ENCODE results near the gene RALGAPA2.

RALGAPA2 gene

DNA sequence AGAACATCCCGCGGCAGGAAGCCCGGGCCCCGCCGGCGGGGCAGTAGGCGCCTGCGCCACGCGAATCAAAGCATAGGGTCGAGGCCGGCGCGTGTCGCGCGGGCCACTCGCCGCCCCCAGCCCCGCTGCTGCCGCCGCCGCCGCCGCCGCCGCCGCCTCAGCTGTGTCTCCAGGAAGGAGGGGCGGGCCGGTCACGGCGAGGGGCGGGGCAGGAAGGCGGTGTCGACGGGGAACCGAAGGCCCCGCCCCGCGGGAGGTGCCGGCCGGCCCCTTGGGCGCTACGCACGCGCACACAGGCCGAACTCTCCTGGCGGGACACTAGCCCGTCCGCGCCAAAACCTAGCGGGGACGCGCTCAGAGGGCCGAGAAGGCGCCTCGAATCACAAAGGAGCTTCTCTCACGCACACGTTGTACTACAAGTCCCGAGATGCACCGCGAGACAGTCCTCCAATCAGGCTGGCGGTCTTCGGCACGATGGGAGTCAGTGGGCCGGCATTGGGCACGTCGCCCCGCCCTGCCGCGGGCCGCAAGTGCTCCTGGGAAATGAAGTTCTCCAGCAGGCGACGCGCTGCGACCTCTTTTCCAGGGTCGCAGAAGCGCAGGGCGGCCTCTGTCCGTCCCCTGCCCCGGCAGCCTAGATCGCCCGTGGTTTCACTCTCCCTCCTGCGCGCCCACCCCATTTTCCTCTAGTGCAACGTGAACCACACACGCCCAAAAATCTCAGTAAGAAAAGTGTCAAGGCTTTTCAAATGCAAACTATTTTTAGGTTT, at the start of gene RALGAPA2:
Gene RALGAPA2 (minus strand): TSS at position 171 of the 770 bp plus-strand sequence. CDS start 164 bp downstream, at position 7.
- DNase-seq (ENCODE audit: low read depth) = peak; percentile 94

DNA sequence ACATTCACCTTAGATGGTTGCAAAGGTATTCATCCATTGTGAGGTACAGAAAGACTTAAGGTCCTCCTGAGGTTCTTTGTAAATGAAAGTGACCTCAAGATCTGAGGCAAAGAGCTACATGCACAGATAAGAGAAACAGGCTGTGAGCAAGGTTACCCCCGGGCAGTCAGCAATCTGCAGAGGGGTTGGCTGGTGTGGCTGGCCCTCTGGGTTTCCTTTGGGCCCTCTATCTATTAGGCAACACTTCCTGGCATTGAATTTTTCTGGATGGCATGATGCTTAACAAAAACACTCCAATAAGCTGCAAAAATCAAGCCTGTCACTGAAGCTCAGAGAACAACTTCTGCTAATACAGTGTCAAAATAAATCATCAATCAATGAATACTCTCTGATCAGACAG, 48.9 kb upstream of the RALGAPA2 start:
- DNase-seq (ENCODE audit: low read depth) = no peak

DNA sequence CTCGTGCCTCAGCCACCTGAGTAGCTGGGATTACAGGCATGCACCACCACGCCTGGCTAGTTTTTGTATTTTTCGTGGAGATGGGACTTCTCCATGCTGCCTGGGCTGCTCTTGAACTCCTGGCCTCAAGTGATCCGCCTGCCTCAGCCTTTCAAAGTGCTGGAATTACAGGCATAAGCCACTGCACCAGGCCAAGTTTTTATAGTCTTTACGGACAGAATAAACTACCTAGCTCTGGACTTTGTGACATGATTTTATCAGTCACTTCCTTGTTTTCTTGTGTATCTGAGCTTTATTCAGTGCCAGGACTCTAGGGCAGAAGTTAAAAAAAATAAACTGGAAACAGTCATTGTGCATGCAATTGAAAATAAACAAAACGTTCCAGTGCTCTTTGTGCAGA, 46.7 kb upstream of the RALGAPA2 start:
- DNase-seq (ENCODE audit: low read depth) = no peak

DNA sequence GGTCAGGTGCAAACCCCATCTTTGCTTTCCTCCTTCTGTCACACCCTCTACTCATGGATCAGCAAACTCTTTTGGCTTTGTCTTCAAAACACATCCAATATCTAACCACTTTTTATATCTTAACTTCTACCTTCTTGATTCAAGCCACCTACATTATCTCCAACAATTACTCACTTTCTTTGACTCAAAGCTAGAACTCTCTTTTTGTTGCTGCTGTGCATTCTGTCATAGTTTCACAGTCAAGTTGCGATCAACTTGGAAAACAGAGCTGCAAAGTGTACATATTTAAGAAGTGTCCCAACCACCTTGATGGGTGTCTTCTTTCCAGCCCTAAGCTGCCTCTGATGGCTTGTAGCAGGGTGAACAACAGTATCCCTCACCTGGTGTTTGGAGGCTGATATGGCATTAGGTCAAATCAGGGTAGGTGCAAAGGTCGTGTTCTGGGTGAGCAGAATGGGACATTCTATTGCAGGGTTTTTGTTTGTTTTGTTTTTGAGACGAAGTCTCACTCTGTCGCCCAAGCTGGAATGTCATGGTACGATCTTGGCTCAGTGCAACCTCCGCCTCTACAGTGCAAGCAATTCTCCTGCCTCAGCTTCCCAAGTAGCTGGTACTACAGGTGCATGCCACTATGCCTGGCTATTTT, 43.4 kb upstream of the RALGAPA2 start:
- DNase-seq (ENCODE audit: low read depth) = no peak

DNA sequence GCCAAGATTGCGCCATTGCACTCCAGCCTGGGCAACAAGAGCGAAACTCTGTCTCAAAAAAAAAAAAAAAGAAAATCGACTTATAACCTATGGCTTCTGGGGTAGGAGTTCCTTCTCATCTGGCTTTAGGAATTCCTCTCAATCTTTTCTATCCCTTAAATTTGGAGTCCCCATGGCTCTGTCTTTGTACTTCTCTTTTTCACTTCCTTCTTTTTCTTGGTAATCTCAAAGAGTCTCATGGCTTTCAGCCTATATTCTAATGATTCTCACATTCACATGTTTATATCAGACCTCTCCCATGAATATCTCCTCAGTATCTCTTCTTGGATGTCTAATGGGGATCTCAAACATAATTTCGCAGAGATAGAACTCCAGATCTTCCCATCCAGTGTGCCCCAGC, 42.8 kb upstream of the RALGAPA2 start:
- DNase-seq (ENCODE audit: low read depth) = no peak

DNA sequence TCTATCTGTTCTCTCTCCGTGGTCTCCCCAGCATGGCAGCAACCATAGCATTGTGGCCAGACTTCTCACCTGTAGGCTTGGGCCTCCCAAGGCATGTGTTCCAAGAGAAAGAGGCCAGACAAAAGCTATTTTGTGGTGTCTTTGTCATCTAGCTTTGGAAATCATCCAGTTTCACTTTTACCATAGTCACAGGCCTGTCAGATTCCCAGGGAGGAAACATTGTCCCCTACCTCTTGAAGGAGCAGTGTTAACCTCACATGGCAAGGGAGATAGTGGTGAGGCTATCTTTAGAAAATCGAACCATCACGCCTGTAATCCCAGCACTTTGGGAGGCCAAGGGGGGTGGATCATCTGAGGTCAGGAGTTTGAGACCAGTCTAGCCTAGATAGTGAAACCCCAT, 42.3 kb upstream of the RALGAPA2 start:
- DNase-seq (ENCODE audit: low read depth) = no peak

DNA sequence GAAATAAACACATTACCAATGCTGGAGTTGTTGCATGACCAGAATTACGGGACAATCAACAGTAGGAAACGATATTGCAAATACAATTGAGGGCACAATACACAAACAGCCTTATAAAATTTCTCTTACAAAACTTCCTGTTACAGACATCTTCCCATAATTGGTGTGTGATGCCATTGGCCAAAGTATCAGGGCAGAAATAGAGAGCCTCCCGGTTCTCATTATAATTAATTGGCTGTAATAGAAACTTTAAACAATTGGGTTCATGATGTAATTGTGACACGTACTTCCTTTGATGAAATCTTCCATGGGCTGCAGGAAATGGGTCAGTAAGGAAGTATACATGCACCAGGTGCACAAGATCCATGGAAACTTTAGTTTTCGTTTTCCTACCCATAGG, 40.3 kb upstream of the RALGAPA2 start:
- no peak for DNase-seq (ENCODE audit: low read depth)

DNA sequence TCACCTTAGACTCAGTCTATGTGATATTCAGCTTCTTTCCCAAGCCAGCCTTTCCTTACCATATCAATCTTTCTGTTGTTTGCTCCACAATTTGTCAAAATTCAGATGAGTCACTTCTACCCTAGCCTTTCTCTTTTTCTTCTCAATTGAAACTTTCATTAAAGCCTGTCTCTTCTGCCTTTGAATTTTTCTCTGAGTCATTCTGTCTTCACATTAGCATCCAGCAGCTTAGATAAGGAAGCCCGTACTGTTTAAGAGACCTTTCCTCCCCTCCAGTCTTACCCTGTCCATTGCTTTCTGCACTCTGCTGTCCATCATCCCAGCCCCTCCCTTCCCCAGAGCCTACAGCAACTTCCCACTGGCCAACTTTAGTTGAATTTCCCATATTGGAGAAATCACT, 34.9 kb upstream of the RALGAPA2 start:
- no peak for DNase-seq (ENCODE audit: low read depth)

DNA sequence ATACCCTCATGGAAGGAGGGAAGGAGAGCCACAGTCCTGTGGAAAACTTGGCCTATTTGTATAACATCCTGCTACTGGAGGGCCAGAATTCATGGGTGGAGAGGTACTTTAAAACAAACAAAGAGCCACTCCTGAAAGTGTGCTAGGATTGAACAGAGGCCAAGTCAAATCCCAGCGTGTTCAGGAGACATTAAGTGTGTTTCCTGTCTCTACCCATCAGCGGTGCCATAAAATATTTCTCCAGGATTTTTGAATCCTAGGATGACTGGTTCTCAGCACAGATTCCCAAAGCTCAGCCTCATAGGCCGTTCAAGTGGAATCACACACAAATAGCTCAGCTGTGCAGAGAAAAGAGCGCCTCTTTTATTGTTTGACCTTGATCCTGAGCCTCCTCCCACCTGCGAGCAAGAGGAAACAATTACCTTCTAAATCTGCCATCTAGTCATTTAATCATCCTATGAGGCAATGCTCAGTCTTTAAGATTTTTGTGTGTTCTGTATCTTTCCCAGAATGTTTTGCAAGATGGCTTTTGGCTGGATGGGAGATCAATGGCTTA, 31.8 kb upstream of the RALGAPA2 start:
- no peak for DNase-seq (ENCODE audit: low read depth)

DNA sequence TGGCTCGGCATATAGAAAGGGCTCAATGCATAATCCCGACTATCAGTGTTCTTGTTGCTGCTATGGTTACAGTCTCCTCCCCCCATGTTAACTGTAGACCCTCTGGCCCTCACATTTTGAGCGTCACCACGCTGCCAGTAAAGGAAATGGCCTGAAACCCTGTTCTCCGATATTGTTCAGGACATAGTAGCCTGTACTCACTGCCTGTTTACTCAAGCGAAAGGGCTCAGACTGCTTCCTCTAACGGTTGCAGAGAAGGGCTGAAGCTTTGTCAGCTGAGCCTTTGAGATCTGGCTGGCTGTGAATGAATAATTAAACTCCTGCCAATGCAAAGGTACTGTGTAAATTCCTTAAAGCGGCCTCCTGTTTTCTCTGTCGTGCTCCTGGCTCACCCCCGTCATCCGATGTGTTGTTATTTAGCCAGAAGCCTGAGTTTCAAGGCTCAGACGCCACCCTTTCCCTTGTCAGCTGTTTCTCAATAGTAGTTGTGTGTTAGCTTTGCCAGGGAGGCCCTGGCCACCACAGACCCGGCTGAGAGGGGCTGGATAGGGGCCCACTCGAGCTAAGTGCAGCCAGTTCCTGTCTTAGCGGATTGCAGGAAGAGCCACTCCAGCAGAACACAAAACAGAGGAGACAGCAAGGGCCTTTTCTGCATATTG, 31.2 kb upstream of the RALGAPA2 start:
- no peak for DNase-seq (ENCODE audit: low read depth)

DNA sequence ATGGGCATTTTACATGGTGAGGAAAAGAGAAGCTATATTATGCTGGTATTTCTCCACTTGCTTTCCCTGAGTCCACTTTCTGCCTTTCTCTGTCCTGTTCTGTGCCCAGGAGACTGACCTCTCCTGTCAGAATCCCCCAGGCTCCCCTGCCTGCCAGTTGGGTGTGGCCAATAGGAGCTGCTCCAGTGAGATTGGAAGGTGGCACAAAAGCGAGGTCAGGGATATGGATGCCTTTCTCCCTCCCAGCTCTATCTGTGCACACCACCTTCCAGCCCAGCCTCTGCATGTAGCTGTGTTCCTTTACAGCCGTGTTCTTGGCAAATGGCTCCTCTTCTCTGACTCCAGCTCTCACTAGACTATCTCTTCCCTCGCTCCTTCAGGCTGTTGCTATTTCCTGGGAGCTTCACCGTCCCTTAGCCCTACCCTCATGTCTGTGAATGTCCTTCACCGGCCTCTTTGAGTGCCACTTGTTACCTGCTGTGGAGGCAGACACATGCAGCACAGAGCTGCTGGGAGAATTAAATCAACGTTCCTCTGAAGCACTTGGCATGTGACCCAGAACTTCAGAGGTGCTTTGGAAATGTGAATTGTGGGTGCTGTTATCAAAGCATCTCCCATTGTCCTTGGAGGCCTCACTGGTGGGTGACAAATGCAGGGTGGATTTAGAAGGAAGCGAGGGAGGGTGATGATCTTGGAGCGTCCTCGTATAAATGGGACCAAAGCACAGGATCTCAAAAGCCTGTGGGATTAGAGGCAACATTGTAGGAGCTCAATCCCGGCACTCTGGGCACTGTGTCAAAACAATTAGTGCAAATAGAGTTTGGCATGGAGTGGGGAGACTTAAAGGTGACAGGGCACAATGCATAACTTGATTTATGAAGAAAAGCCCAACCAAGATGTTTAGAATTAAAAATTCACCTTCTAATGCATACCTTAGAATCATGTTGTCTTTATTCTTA, 28.9 kb upstream of the RALGAPA2 start:
- no peak for DNase-seq (ENCODE audit: low read depth)

DNA sequence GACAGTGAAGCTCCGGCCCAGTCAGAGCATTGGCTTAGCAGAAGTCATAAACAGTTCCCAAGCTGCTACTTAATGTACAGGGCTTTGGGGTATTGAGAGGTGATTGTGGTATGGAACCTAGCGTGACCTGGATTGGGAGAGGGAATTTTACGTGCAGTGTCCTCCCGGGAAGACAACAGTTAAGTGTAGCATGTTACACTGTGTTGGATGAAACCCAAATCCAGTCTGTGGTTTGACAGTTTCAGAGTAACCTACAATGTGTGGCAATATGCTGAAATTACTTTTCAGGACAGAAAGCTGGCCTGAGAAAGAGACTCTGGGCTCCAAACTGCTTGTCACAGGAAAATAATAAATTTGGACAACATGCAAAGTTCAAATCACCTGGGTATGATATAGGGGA, 28.1 kb upstream of the RALGAPA2 start:
- DNase-seq (ENCODE audit: low read depth) = no peak

DNA sequence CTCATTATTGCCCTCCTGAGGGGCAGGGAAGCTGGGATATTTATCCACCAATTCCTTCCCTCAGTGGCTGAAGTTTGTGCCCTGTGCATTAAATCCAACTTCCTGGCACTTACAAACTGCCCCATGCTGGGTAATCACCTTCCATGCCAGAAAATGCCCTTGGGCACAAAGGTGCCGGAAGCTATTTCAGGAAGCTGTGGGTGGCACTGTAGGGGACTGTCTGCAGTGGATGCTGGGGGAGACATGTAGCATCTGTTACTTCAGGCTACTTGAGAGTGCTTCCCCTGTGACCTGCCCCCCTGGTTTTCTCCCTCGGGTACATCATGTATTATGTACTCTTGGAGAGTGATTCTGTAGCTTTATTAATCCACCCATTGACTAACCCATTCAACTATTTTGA, 24.7 kb upstream of the RALGAPA2 start:
- DNase-seq (ENCODE audit: low read depth) = no peak

DNA sequence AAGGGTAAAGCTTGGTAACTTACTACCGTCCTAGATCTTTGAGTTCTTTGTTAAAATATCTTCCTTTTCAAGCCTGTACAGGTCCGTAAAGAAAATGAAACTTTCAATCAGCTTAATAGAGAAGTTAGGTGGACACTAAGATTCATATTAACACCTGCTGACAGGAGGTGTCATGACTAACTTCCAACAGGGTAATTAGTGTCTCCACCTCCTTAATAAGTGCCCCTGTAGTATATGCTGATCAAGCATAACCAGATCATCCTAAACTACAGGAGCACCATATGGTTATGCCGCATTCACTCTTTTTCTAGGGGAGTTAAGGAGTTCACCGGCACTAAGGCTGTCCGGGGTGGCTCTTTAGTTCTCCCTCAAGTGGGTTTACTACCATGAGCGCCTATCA, 23.9 kb upstream of the RALGAPA2 start:
- DNase-seq (ENCODE audit: low read depth) = no peak

DNA sequence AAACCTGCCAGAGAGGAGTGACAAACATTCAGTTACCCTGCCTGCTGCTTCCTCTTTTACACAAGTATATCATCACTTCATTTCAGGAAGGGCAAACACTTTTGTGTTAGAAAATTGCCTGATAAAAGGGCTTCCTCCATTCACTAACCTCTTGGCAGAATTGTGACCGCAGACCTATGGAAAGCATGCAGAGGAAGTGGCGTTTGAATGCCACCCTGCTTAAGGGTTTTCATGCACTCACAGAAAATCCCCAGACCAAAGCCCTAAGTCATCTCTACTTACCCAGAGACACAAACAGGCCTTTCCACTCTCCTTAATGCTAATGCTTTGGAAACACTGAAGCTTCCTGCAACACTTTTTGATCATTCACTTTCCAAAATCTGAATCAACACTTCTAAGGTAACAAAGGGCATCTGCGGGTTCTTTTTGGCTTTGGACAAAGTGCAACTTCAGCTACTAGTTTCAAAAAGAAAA, 22.1 kb upstream of the RALGAPA2 start:
- DNase-seq (ENCODE audit: low read depth) = no peak

DNA sequence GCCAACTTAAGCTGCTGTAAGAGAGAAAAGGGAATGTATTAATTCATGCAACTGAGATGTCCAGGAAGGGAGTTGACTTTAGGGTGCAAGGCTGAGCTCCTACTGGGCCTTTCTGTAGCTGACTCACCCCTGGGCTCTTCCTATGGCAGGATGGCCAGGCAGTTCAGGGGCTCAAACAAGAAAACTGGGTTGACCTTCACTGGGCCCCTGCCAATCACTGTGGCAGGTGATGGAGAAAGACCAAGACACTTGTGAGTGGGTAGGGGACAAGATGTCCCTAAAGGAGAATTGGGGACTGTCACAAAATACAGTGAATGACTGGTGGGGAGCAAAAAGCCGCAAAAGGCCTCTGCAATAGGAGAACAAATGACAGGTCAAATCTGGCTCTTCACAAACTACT, 21.5 kb upstream of the RALGAPA2 start:
- no peak for DNase-seq (ENCODE audit: low read depth)

DNA sequence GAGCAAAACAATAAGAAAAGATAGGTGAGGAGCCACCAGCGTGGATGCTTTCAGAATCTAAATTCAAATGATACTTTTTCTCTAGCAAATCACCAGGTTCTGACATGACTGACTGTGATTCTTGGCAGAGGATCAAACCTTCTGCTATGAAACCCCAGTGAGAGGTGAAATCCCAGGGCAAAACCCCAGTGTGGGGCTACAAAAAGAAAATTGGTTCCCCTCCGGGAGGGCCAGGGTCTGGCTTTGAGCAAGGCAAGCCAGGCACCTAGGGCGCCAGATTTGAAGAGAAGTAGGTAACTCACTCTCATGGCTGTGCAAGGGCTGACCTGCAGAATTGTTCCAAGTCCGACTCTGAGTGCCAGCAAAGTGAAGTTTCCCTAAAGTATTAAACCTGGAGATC, 20.2 kb upstream of the RALGAPA2 start:
- DNase-seq (ENCODE audit: low read depth) = no peak

DNA sequence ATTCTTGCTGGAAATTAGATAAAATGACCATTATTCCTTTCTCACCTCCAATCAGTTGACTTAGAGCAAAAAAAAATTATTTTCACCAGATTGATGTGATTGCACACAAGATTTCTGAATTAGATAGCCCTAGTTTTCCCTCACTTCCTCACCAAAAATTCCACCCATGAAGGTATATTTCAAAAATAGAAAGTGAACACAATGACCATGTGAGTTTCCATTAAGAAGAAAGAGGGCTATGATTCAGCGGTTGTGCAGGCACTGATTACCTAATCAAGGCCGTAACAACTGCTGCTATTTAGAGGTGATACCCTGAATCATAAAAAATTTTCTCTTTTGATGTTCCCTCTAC, 19.5 kb upstream of the RALGAPA2 start:
- no peak for DNase-seq (ENCODE audit: low read depth)

DNA sequence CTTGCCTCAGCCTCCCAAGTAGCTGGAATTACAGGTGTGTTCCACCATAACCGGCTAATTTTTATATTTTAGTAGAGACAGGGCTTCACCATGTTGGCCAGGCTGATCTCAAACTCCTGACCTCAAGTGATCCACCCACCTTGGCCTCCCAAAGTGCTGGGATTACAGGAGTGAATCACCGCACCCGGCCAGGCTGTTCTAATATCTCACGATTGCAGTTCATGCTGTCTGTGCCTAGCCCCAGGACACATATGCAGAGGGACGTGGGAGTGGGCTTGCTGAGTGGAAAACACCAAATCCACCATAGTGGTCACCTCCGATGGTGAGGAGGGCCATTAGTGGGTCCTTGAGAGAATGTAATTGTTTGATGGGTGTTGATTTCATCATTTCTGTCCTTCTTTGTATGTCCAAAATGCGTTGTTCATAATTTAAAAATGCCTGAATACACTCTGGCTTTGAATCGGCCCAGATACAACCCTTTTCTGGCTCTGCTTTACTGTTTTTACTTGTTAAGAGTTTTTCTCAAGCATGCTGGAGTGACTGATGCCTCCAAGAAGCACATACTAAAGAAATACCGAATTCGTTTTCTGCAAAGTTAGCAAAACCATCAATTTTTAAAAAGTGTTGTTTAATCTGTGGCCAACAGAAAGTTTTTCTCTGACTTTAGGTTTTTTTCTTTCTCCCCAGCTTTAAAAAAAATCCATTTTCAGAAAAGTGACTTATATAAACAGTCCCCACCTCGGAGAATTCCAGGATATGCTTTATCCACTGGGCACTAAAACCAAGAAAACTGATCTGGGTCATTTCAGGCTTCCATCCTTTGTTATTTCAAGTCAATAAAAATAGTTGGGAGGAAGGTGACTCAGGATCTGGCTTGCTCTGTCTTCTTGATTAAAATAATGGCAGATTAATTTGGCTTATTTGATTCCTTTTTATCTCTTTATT, 18.8 kb upstream of the RALGAPA2 start:
- DNase-seq (ENCODE audit: low read depth) = no peak

DNA sequence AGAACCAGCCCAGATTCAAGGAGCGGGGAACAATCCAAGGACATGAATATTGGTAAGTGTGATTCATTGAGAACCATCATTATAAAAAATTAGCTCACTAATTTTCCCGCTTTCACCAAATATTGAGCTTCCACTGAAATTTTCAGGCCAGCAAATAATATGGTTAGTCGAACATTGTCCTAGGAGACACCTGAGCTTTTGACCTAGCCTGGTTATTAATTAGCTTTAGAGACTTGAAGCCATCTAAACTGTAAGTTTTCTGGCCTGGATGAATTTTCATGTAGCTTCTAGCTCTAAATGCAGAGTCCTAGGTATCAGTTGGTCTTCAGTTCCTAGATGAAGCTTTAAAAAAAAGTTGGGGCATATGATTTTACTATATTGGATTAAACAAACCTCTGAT, 17.1 kb upstream of the RALGAPA2 start:
- no peak for DNase-seq (ENCODE audit: low read depth)

DNA sequence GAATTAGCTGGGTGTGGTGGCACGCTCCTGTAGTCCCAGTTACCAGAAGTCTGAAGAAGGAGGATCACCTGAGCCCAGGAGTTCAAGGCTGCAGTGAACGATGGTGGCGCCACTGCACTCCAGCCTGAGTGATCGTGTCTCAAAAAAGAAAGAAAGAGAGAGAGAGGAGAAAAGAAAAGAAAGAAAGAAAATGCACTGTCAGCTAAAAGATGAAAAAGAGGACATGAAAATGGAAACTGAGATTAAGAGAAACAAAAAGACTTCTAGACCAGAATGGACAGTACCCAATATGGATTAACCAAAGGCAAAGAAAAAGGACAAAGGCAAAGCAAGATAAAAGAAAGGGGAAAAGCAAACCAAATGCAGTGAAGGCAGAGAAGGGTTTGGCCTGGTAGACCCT, 9.0 kb upstream of the RALGAPA2 start:
- no peak for DNase-seq (ENCODE audit: low read depth)

All from activated T-cell treated with anti-CD3 and anti-CD28 coated beads for 48 hours (primary cell).